Stimulated activated effector memory CD8-positive, alpha-beta T cell treated with anti-CD3 and anti-CD28 coated beads, Interleukin-12 subunit alpha, Interleukin-12 subunit beta, amount 100 ng/mL, for 72 hours (primary cell): ENCODE results near the gene CCNY.

ENCODE experiments used
- ATAC-seq: fragments of 150-1000 bp; cut with Tn5 transposase; 2 replicates; pipeline ENCODE4 v1.10.0; 2021
- DNase-seq, 2 donors: peaks; one replicate each; pipeline ENCODE4 v3.0.0; 2021 to 2022; ENCODE audit warnings: low spot score in 2 of 2
- H3K27ac Mint-ChIP-seq: one replicate; pipeline ENCODE4 v1.8.0; 2022; ENCODE audit warnings: mild to moderate bottlenecking, mixed read lengths
- H3K36me3 Mint-ChIP-seq: one replicate; pipeline ENCODE4 v1.8.0; 2022; ENCODE audit warnings: mild to moderate bottlenecking, mixed read lengths
- H3K4me1 Mint-ChIP-seq: one replicate; pipeline ENCODE4 v1.8.0; 2022; ENCODE audit warnings: mixed read lengths
- H3K4me3 Mint-ChIP-seq: one replicate; pipeline ENCODE4 v1.8.0; 2022; ENCODE audit warnings: mild to moderate bottlenecking, mixed read lengths
- H3K9me3 Mint-ChIP-seq: one replicate; pipeline ENCODE4 v1.8.0; 2022; ENCODE audit warnings: mixed read lengths

The CCNY gene

GRCh38 chr10:35585903-35586535 is 249.7 kb downstream of the CCNY start:
- no peaks in the 10 kb centered on the region for H3K36me3 Mint-ChIP-seq
- peaks cover 3% of the 10 kb centered on the region for H3K9me3 Mint-ChIP-seq
- H3K27ac Mint-ChIP-seq = no peak overlapping the region
- ATAC-seq (peak; percentile 27), DNase-seq (no peak)
- H3K4me3 Mint-ChIP-seq = no peak overlapping the region
- H3K4me1 Mint-ChIP-seq = no peaks in the 10 kb centered on the region

DNA sequence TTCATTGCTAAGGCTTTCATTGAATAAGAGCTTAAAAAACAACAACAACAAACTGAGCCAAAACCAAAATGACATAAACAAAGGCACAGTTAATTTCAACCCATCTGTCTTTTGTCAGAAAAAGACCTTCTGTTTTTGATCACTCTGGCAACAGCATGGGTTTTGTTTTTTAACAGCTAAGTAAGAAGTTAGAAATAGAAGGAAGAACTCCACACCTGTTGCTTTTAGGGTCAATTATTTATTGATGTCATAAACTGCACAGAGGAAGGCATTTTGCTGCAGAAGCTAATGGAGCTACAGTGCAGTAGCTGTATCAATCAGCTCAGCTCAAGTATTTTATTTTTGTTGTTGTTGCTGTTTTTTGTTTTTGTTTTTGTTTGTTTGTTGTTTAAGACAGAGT is 252.5 kb downstream of the CCNY start:
- H3K9me3 Mint-ChIP-seq = peaks cover 9% of the 10 kb centered on the region
- no peaks in the 10 kb centered on the region for H3K36me3 Mint-ChIP-seq
- no peak overlapping the region for H3K4me3 Mint-ChIP-seq
- no peak for ATAC-seq
- H3K27ac Mint-ChIP-seq = no peak overlapping the region
- no peaks in the 10 kb centered on the region for H3K4me1 Mint-ChIP-seq
- DNase-seq = no peak

DNA sequence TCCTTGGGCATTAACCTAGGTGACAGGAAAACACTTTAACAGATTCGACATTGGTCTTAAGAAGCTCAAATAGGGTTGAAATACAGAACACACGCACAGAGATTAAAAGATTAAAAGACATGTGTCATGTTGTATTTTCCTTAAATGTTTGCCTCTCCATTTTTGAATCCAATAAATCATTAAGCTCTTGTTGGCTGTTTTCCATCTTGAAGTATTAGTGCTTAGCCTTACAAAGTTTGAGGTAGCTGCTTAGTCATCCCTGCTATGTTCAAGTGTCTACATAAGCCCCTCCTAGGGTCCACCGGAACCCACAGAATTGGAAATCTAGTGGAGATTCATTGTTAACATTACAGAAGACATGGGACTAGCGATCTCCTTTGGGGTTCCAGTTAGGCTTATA is 256.1 kb downstream of the CCNY start:
- H3K4me1 Mint-ChIP-seq = no peaks in the 10 kb centered on the region
- peaks cover 12% of the 10 kb centered on the region for H3K9me3 Mint-ChIP-seq
- H3K36me3 Mint-ChIP-seq = no peaks in the 10 kb centered on the region
- H3K27ac Mint-ChIP-seq = no peak overlapping the region
- DNase-seq (no peak), ATAC-seq (no peak)
- H3K4me3 Mint-ChIP-seq = no peak overlapping the region

- Mint-ChIP-seq H3K27ac (no peak overlapping the region), H3K9me3 (peaks cover 12% of the 10 kb centered on the region), H3K4me1 (no peaks in the 10 kb centered on the region), H3K4me3 (no peak overlapping the region), H3K36me3 (no peaks in the 10 kb centered on the region)
- ATAC-seq (no peak), DNase-seq (no peak)
Measured at GRCh38 chr10:35594115-35595079, 258.1 kb downstream of the CCNY start.

DNA sequence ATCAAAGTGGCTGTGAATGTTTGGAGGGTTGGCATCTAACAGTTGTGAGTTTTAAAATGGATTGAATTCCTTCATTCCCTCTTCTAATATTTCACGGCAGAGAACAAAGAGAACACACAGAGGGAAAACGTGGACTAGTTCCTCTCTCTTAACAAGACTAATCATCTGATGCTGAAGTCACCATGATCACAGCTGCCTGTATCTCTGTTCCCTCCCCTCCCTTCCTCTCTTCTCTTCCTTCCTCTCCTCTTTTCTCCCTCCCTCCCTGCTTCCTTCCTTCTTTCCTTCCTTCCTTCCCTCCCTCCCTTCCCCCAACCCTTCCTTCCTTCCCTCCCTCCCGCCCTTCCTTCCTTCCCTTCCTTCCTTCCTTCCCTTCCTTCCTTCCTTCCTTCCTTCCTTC is 258.8 kb downstream of the CCNY start:
- H3K36me3 Mint-ChIP-seq = no peaks in the 10 kb centered on the region
- ATAC-seq (no peak), DNase-seq (no peak)
- no peaks in the 10 kb centered on the region for H3K4me1 Mint-ChIP-seq
- no peak overlapping the region for H3K4me3 Mint-ChIP-seq
- H3K27ac Mint-ChIP-seq = no peak overlapping the region
- H3K9me3 Mint-ChIP-seq = peaks cover 12% of the 10 kb centered on the region

DNA sequence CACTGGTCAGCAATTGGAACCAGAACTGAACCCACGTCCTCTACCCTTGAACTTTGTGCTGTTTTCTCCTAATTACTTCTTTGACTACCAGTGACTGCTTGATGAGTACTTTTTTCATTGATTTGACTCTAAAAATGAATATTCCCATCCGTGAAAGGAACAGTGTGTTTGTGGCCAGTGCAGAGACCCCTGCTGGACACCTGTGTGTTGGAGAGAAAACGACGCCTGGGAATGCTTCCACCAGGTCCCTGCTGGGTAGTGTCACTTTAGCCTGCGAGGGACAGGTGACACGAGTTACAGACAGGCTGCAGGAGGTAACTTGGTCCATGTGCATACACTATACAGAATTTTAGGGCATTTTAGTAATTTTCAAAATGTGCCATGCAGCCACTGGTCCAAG is 262.1 kb downstream of the CCNY start:
- Mint-ChIP-seq H3K4me1 (no peaks in the 10 kb centered on the region), H3K36me3 (no peaks in the 10 kb centered on the region), H3K27ac (no peak overlapping the region), H3K9me3 (peaks cover 3% of the 10 kb centered on the region), H3K4me3 (no peak overlapping the region)
- ATAC-seq = no peak
- no peak for DNase-seq

GRCh38 chr10:35600193-35600592 is 263.9 kb downstream of the CCNY start:
- DNase-seq = no peak
- Mint-ChIP-seq H3K4me1 (no peaks in the 10 kb centered on the region), H3K27ac (no peak overlapping the region), H3K9me3 (peaks cover 3% of the 10 kb centered on the region), H3K4me3 (no peak overlapping the region), H3K36me3 (no peaks in the 10 kb centered on the region)
- ATAC-seq = no peak

DNA sequence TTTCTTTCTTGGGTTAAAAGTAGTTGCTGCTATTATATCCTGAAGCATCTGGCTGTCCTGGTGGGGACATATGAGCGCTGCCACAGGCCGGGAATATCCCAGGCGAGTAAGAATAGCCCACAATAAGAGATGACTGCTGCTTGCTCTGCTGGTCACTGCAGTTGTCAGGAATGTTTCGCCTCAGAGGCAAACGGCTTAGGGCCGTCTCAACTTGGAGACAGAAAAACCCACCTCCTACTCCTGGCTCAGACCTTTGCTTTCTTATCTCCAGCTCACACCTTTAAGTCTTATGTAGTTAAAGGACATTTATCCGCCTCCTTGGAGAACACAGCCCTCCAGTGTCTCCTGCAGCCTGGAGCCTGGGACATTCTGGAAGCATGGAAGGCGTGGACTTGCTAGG is 268.9 kb downstream of the CCNY start, which contains the start of gene GJD4:
Gene GJD4 (plus strand): TSS at position 151 of the 400 bp plus-strand sequence. CDS start 227 bp downstream, at position 378.
- Mint-ChIP-seq H3K27ac (no peak within 1 kb of the TSS), H3K9me3 (no peaks in the 10 kb centered on the region), H3K36me3 (no peaks in the 10 kb centered on the region), H3K4me3 (no peak within 1 kb of the TSS), H3K4me1 (peaks cover 11% of the 10 kb centered on the region)
- DNase-seq (no peak), ATAC-seq (no peak)

GRCh38 chr10:35606430-35606829 is 270.1 kb downstream of the CCNY start:
- H3K36me3 Mint-ChIP-seq = no peaks in the 10 kb centered on the region
- peaks cover 11% of the 10 kb centered on the region for H3K4me1 Mint-ChIP-seq
- ATAC-seq (no peak), DNase-seq (no peak)
- no peak overlapping the region for H3K27ac Mint-ChIP-seq
- H3K4me3 Mint-ChIP-seq = no peak overlapping the region
- no peaks in the 10 kb centered on the region for H3K9me3 Mint-ChIP-seq

- peak; percentile 61 for ATAC-seq
- H3K36me3 Mint-ChIP-seq = no peaks in the 10 kb centered on the region
- H3K27ac Mint-ChIP-seq = no peak overlapping the region
- H3K4me1 Mint-ChIP-seq = peaks cover 11% of the 10 kb centered on the region
- H3K9me3 Mint-ChIP-seq = no peaks in the 10 kb centered on the region
- H3K4me3 Mint-ChIP-seq = peak overlapping the region; percentile 65
- no peak for DNase-seq
Measured at GRCh38 chr10:35607475-35608327, 271.4 kb downstream of the CCNY start.

DNA sequence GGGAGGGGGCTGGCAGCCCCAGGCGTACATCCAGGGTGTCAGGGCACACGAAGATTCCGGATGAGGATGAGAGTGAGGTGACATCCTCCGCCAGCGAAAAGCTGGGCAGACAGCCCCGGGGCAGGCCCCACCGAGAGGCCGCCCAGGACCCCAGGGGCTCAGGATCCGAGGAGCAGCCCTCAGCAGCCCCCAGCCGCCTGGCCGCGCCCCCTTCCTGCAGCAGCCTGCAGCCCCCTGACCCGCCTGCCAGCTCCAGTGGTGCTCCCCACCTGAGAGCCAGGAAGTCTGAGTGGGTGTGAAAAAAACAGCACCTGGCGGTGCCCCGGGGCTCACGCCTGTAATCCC is 272.0 kb downstream of the CCNY start:
- H3K4me3 Mint-ChIP-seq = peak overlapping the region; percentile 65
- H3K9me3 Mint-ChIP-seq = no peaks in the 10 kb centered on the region
- DNase-seq (no peak), ATAC-seq (no peak)
- no peak overlapping the region for H3K27ac Mint-ChIP-seq
- H3K36me3 Mint-ChIP-seq = no peaks in the 10 kb centered on the region
- peaks cover 11% of the 10 kb centered on the region for H3K4me1 Mint-ChIP-seq

- no peak overlapping the region for H3K4me3 Mint-ChIP-seq
- no peaks in the 10 kb centered on the region for H3K36me3 Mint-ChIP-seq
- no peak for DNase-seq
- H3K4me1 Mint-ChIP-seq = peaks cover 11% of the 10 kb centered on the region
- no peak for ATAC-seq
- H3K9me3 Mint-ChIP-seq = no peaks in the 10 kb centered on the region
- no peak overlapping the region for H3K27ac Mint-ChIP-seq
Measured at GRCh38 chr10:35611750-35612149, 275.4 kb downstream of the CCNY start.

GRCh38 chr10:35612385-35613106 is 276.2 kb downstream of the CCNY start:
- no peak overlapping the region for H3K27ac Mint-ChIP-seq
- DNase-seq (no peak), ATAC-seq (no peak)
- no peak overlapping the region for H3K4me3 Mint-ChIP-seq
- no peaks in the 10 kb centered on the region for H3K36me3 Mint-ChIP-seq
- H3K9me3 Mint-ChIP-seq = no peaks in the 10 kb centered on the region
- peaks cover 4% of the 10 kb centered on the region for H3K4me1 Mint-ChIP-seq

GRCh38 chr10:35613107-35613440 is 276.8 kb downstream of the CCNY start:
- no peaks in the 10 kb centered on the region for H3K36me3 Mint-ChIP-seq
- DNase-seq (no peak), ATAC-seq (no peak)
- no peaks in the 10 kb centered on the region for H3K4me1 Mint-ChIP-seq
- no peak overlapping the region for H3K27ac Mint-ChIP-seq
- no peaks in the 10 kb centered on the region for H3K9me3 Mint-ChIP-seq
- no peak overlapping the region for H3K4me3 Mint-ChIP-seq
